NB4 (cell line): ENCODE data around the gene SENP8.

Experiments
- DNase-seq: peaks from one replicate; pipeline ENCODE4 v3.0.0; 2010; ENCODE audit warnings: low read depth
- H3K4me3 ChIP-seq: one replicate; pipeline ENCODE4 v1.5.1; 2011; ENCODE audit warnings: mild to moderate bottlenecking, low read depth, low read length, moderate library complexity
- MYC ChIP-seq: IDR thresholded peaks from 2 replicates; pipeline ENCODE4 v1.6.1; 2011; ENCODE audit warnings: low read depth, low read length
- POLR2A ChIP-seq: IDR thresholded peaks from 2 replicates; pipeline ENCODE4 v1.6.1; 2011; ENCODE audit warnings: mild to moderate bottlenecking; ENCODE audit not compliant: insufficient read length; ENCODE audit errors: extremely low read depth
- TF ChIP-seq, protein P1 (sequence below): IDR thresholded peaks from 2 replicates; pipeline ENCODE4 v1.6.1; 2011; ENCODE audit warnings: low read depth, low read length
- TF ChIP-seq, protein P2 (sequence below): IDR thresholded peaks from one replicate; pipeline ENCODE4 v1.5.1; 2012; ENCODE audit warnings: low read depth, low read length

Gene SENP8

GRCh38 chr15:72179950-72180581, 61.9 kb downstream of the SENP8 start:
- no peak overlapping the region for H3K4me3 ChIP-seq
- DNase-seq: no peak
- TF ChIP-seq MYC (no peak), POLR2A (no peak)
- TF ChIP-seq, protein P1, sequence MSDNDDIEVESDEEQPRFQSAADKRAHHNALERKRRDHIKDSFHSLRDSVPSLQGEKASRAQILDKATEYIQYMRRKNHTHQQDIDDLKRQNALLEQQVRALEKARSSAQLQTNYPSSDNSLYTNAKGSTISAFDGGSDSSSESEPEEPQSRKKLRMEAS: no peak
- TF ChIP-seq, protein P2, sequence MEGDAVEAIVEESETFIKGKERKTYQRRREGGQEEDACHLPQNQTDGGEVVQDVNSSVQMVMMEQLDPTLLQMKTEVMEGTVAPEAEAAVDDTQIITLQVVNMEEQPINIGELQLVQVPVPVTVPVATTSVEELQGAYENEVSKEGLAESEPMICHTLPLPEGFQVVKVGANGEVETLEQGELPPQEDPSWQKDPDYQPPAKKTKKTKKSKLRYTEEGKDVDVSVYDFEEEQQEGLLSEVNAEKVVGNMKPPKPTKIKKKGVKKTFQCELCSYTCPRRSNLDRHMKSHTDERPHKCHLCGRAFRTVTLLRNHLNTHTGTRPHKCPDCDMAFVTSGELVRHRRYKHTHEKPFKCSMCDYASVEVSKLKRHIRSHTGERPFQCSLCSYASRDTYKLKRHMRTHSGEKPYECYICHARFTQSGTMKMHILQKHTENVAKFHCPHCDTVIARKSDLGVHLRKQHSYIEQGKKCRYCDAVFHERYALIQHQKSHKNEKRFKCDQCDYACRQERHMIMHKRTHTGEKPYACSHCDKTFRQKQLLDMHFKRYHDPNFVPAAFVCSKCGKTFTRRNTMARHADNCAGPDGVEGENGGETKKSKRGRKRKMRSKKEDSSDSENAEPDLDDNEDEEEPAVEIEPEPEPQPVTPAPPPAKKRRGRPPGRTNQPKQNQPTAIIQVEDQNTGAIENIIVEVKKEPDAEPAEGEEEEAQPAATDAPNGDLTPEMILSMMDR: no peak

- TF ChIP-seq POLR2A (no peak), MYC (no peak)
- TF ChIP-seq, protein P2: no peak
- TF ChIP-seq, protein P1: no peak
- DNase-seq: no peak
- H3K4me3 ChIP-seq: no peak overlapping the region
Observed at GRCh38 chr15:72180761-72181324, 62.6 kb downstream of the SENP8 start.

GRCh38 chr15:72182244-72182643, 64.0 kb downstream of the SENP8 start:
- TF ChIP-seq POLR2A (no peak), MYC (no peak)
- TF ChIP-seq, protein P1: no peak
- TF ChIP-seq, protein P2: no peak
- DNase-seq: no peak

GRCh38 chr15:72182673-72183072, 64.5 kb downstream of the SENP8 start:
- TF ChIP-seq, protein P1: no peak
- TF ChIP-seq MYC: no peak
- no peak for TF ChIP-seq POLR2A
- TF ChIP-seq, protein P2: no peak
- no peak overlapping the region for H3K4me3 ChIP-seq
- DNase-seq: peak; percentile 41

More at GRCh38 chr15:72182244-72182643, 64.0 kb downstream of the SENP8 start:
- H3K4me3 ChIP-seq: no peak overlapping the region

DNA sequence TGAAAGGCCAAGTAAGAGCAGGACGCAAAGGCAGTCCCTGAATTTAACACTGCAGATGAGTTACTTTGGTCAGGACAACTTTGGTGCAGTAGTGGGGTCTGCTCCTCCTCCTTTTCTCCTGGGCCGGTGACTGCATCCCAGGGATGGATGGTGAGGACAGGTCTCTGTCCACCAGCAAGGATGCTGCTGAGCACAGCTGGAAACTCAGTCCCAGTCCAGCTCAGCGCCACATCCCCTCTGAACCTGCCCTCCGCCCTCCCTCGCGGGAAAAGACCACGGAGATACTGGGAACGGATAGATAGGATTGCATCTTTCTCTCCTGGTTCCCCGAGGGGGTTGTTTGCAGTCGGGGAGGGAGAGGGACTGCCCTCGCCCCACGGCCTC, 65.6 kb downstream of the SENP8 start:
- no peak overlapping the region for H3K4me3 ChIP-seq
- no peak for TF ChIP-seq POLR2A
- TF ChIP-seq, protein P1: no peak
- TF ChIP-seq, protein P2: no peak
- TF ChIP-seq MYC: no peak
- DNase-seq: no peak
